Measurements from ENCODE around the gene PEAK1. TPM values are rescaled to one million over a fixed set of nuclear protein-coding genes. Genes with fewer than 3 reads are reported as not detected.

Gene PEAK1
- total RNA-seq, 4 donors from 2014 or later, result 31.0 to 49.3 (median 35.0) TPM

- Histone ChIP-seq H3K36me3 (no peaks in the 10 kb centered on the region), H3K9me3 (no peaks in the 10 kb centered on the region), H3K27ac (no peak overlapping the region), H3K4me3 (replicated peaks in 1 of 3) (no peak overlapping the region), H3K4me1 (no peaks in the 10 kb centered on the region), H3K27me3 (no peaks in the 10 kb centered on the region)
- intact Hi-C loops (cut with DNase I), result no loop called here
- no peak for DNase-seq
- no peak for TF ChIP-seq POLR2A (IDR thresholded peaks at IDR 0.05)
- TF ChIP-seq CTCF (IDR thresholded peaks at IDR 0.05), result no peak
- WGBS, 2 donors, result 85 to 95% methylated on average over 2 of the region's 2 CpGs
These were observed 210.7 kb downstream of the PEAK1 start for GRCh38 chr15:77209221-77209620.

- WGBS, 2 donors, result 90 to 94% methylated on average over 3 of the region's 3 CpGs
- Histone ChIP-seq H3K4me1 (no peaks in the 10 kb centered on the region), H3K27ac (no peak overlapping the region), H3K4me3 (replicated peaks in 1 of 3) (no peak overlapping the region), H3K36me3 (no peaks in the 10 kb centered on the region), H3K9me3 (no peaks in the 10 kb centered on the region), H3K27me3 (no peaks in the 10 kb centered on the region)
- no peak for DNase-seq
- TF ChIP-seq CTCF (IDR thresholded peaks at IDR 0.05) (no peak), POLR2A (IDR thresholded peaks at IDR 0.05) (no peak)
- intact Hi-C loops (cut with DNase I), result no loop called here
These were observed 211.7 kb downstream of the PEAK1 start for GRCh38 chr15:77208241-77208640.

GRCh38 chr15:77201665-77202064, 218.2 kb downstream of the PEAK1 start:
- DNase-seq, result no peak
- intact Hi-C loops (cut with DNase I), result no loop called here

GRCh38 chr15:77196381-77196780, 223.5 kb downstream of the PEAK1 start:
- intact Hi-C loops (cut with DNase I), result no loop called here
- Histone ChIP-seq H3K27me3 (no peaks in the 10 kb centered on the region), H3K36me3 (no peaks in the 10 kb centered on the region), H3K9me3 (no peaks in the 10 kb centered on the region), H3K27ac (no peak overlapping the region), H3K4me3 (replicated peaks in 1 of 3) (no peak overlapping the region), H3K4me1 (no peaks in the 10 kb centered on the region)
- TF ChIP-seq POLR2A (IDR thresholded peaks at IDR 0.05) (no peak), CTCF (IDR thresholded peaks at IDR 0.05) (no peak)
- DNase-seq, result no peak

More at GRCh38 chr15:77201665-77202064, 218.2 kb downstream of the PEAK1 start:
- no peaks in the 10 kb centered on the region for H3K4me1 ChIP-seq
- H3K9me3 ChIP-seq, result no peaks in the 10 kb centered on the region
- no peaks in the 10 kb centered on the region for H3K27me3 ChIP-seq
- TF ChIP-seq POLR2A (IDR thresholded peaks at IDR 0.05), result no peak
- TF ChIP-seq CTCF (IDR thresholded peaks at IDR 0.05), result no peak
- H3K36me3 ChIP-seq, result no peaks in the 10 kb centered on the region
- H3K4me3 ChIP-seq (replicated peaks in 1 of 3), result no peak overlapping the region
- H3K27ac ChIP-seq, result no peak overlapping the region

GRCh38 chr15:77195586-77195985, 224.3 kb downstream of the PEAK1 start:
- no peaks in the 10 kb centered on the region for H3K4me1 ChIP-seq
- no peaks in the 10 kb centered on the region for H3K9me3 ChIP-seq
- H3K4me3 ChIP-seq (replicated peaks in 1 of 3), result no peak overlapping the region
- H3K27me3 ChIP-seq, result no peaks in the 10 kb centered on the region
- 97 to 99% methylated on average over 3 of the region's 3 CpGs for WGBS, 2 donors
- no peak overlapping the region for H3K27ac ChIP-seq
- no peaks in the 10 kb centered on the region for H3K36me3 ChIP-seq
- TF ChIP-seq POLR2A (IDR thresholded peaks at IDR 0.05), result no peak
- TF ChIP-seq CTCF (IDR thresholded peaks at IDR 0.05), result no peak
- intact Hi-C loops (cut with DNase I), result no loop called here
- DNase-seq, result no peak
